HG03108 (cell line): Measurements from ENCODE around the gene CSTF2.

Source experiments
- ATAC-seq: cut with Tn5 transposase; IDR thresholded peaks from one replicate; pipeline ENCODE4 v1.9.1; 2021; ENCODE audit warnings: moderate library complexity; ENCODE audit not compliant: unreplicated experiment

The CSTF2 gene

GRCh38 chrX:100868273-100868672 is 48.1 kb downstream of the CSTF2 start:
- ATAC-seq, result no peak

GRCh38 chrX:100870527-100870926 is 50.3 kb downstream of the CSTF2 start:
- ATAC-seq, result no peak

- ATAC-seq, result no peak
These were observed 51.7 kb downstream of the CSTF2 start for GRCh38 chrX:100871594-100872560.

- ATAC-seq, result no peak
These were observed 54.1 kb downstream of the CSTF2 start, which contains the start of gene NOX1 for GRCh38 chrX:100874325-100874724. TSS of gene NOX1 (minus strand) at chrX:100874359. CDS start at chrX:100874139, 220 bp downstream.

GRCh38 chrX:100880368-100880767 is 60.2 kb downstream of the CSTF2 start:
- ATAC-seq, result no peak

- ATAC-seq, result no peak
These were observed 63.5 kb downstream of the CSTF2 start for GRCh38 chrX:100883654-100884053.
